Measurements from ENCODE around the gene C11orf68. TPM values are rescaled to one million over a fixed set of nuclear protein-coding genes. Genes with fewer than 3 reads are reported as not detected.

The C11orf68 gene
- total RNA-seq, 1 experiment from 2014 or later: 15.7 TPM

DNA sequence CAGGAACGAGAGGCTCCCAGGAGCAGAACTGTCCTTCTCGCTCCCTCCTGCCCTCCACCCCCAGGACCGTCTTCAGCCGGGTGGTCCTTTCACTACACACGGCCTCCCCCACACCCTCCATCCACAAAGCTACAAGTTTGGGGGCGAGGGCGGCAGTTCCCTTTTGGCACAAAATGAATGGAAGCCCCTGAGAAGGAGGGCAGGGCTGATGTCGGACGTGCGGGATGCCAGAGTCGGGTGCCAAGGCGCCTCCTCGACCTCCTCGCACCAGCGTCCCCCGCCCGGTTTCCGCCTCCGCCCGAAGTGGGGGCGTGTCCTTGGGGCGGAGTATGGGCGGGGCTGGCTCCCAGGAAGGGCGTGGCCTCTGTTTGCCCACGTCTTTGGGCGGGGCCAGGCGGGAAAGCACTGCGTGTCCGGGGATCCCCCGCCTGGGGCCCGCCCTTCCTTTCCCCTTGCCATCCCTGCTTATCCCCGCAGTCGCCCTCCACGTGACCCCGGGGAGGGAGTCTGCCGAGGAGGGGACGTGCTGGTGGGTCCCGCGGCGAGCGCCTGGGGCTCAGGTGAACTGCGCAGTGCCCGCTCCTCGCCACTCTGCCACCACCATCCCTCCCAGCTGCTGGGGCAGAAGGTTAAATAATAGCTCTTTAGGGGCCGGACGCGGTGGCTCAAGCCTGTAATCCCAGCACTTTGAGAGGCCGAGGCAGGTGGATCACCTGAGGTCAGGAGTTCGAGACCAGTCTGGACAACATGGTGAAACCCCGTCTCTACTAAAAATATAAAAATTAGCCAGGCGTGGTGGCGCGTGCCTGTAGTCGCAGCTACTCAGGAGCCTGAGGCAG, 45.3 kb downstream of the C11orf68 start:
- Histone ChIP-seq H3K23ac (ENCODE audit: insufficient read length, low read depth, low read length) (no peak overlapping the region), H3K27me3 (ENCODE audit: insufficient read depth, low read length) (peaks cover 3% of the 10 kb centered on the region; the same call in 1 of the 2 replicates), H3K27ac (ENCODE audit: insufficient read length, low read depth, low read length) (no peak overlapping the region), H3K4me2 (ENCODE audit: insufficient read depth, insufficient read length, low read length) (peak overlapping the region; percentile 91), H3K79me1 (ENCODE audit: insufficient read depth, low read depth, low read length, poor library complexity, severe bottlenecking) (no peaks in the 10 kb centered on the region), H2BK15ac (ENCODE audit: low read depth, low read length) (no peak overlapping the region), H3K23me2 (ENCODE audit: insufficient read length, low read depth, low read length, poor library complexity, severe bottlenecking) (peaks cover 8% of the 10 kb centered on the region), H2BK12ac (ENCODE audit: insufficient read length, low read depth, low read length) (no peak overlapping the region), H3K79me2 (ENCODE audit: insufficient read depth, low read length) (no peaks in the 10 kb centered on the region), H2AFZ (ENCODE audit: low read length) (no peak overlapping the region), H2AK5ac (ENCODE audit: insufficient read length, low read length) (no peak overlapping the region), H3K9me3 (ENCODE audit: control insufficient read depth, low read depth, low read length) (no peaks in the 10 kb centered on the region), H4K91ac (ENCODE audit: insufficient read length, low read depth, low read length) (no peak overlapping the region), H2BK5ac (ENCODE audit: insufficient read length, low read length) (no peak overlapping the region), H4K5ac (ENCODE audit: insufficient read length, low read depth, low read length) (no peak overlapping the region), H3K9ac (ENCODE audit: extremely low read depth, insufficient read length, low read length) (no peak overlapping the region), H3K4me1 (ENCODE audit: insufficient read depth, low read length) (no peaks in the 10 kb centered on the region), H2BK20ac (ENCODE audit: low read depth, low read length, poor library complexity, severe bottlenecking) (no peak overlapping the region), H2BK120ac (ENCODE audit: low read depth, low read length, poor library complexity, severe bottlenecking) (no peak overlapping the region), H4K20me1 (ENCODE audit: control insufficient read depth, insufficient read depth, insufficient read length) (no peaks in the 10 kb centered on the region), H3T11ph (ENCODE audit: low read length) (no peak overlapping the region), H3K56ac (ENCODE audit: insufficient read length, low read depth, low read length) (no peak overlapping the region), H4K8ac (replicated peaks; ENCODE audit: insufficient read length, low read depth, low read length) (no peak overlapping the region), H3K18ac (ENCODE audit: insufficient read length, low read depth, low read length) (peak overlapping the region; percentile 36), H3K14ac (ENCODE audit: insufficient read depth, low read length) (no peak overlapping the region), H3K4ac (ENCODE audit: low read depth, low read length) (no peak overlapping the region)
- TF ChIP-seq CTCF (conservative IDR thresholded peaks at IDR 0.05): no peak
- Mint-ChIP-seq H3K4me3 (peak overlapping the region; percentile 76 to 90), H3K27ac (no peak overlapping the region), H3K27me3 (ENCODE audit: low read depth) (peaks cover 20% of the 10 kb centered on the region), H3K9me3 (no peaks in the 10 kb centered on the region; a peak in 2 of 5 replicates), H3K36me3 (ENCODE audit: insufficient read depth in 1 of 3, low read depth in 3 of 3) (no peaks in the 10 kb centered on the region), H3K4me1 (peaks cover 7 to 8% of the 10 kb centered on the region in 2 experiments)
- WGBS (ENCODE audit: extremely low coverage, insufficient read length, low lambda C conversion rate): no CpG with 5 or more reads among the region's 54 CpGs
- DNase-seq: peak; percentile 96
